ENCODE results near the gene HECW1.
"Not testable (repeated sequence)": the region's sequence is repeated elsewhere in the genome, so short reads cannot be mapped to it uniquely, and the experiment has no call there.

Gene HECW1

GRCh38 chr7:43588477-43589132 is 476.2 kb downstream of the HECW1 start:
- FAIRE-seq, result no peak

- no peak for FAIRE-seq
Observed at GRCh38 chr7:43589133-43589478, 476.7 kb downstream of the HECW1 start.

GRCh38 chr7:43589728-43590127 is 477.3 kb downstream of the HECW1 start:
- FAIRE-seq, result no peak

- no peak for FAIRE-seq
Observed at GRCh38 chr7:43590862-43591557, 478.6 kb downstream of the HECW1 start.

GRCh38 chr7:43591558-43592180 is 479.2 kb downstream of the HECW1 start:
- FAIRE-seq, result no peak

GRCh38 chr7:43592326-43592725 is 479.9 kb downstream of the HECW1 start:
- FAIRE-seq, result no peak

- no peak for FAIRE-seq
Observed at GRCh38 chr7:43593010-43593409, 480.6 kb downstream of the HECW1 start.

GRCh38 chr7:43594020-43594419 is 481.6 kb downstream of the HECW1 start:
- FAIRE-seq, result no peak

- FAIRE-seq, result not testable (repeated sequence)
Observed at GRCh38 chr7:43596426-43596825, 484.0 kb downstream of the HECW1 start.

GRCh38 chr7:43600056-43600455 is 487.6 kb downstream of the HECW1 start:
- no peak for FAIRE-seq

GRCh38 chr7:43602256-43602655 is 489.8 kb downstream of the HECW1 start:
- no peak for FAIRE-seq

GRCh38 chr7:43604251-43604650 is 491.8 kb downstream of the HECW1 start:
- FAIRE-seq, result no peak

GRCh38 chr7:43609097-43609496 is 496.6 kb downstream of the HECW1 start:
- FAIRE-seq, result no peak

GRCh38 chr7:43612128-43612527 is 499.7 kb downstream of the HECW1 start:
- no peak for FAIRE-seq

- FAIRE-seq, result no peak
Observed at GRCh38 chr7:43612599-43613589, 500.4 kb downstream of the HECW1 start.

Measured in endometrium (tissue), 2 donors.